NB4 (cell line): ENCODE results near the gene RAB25.
A peak's percentile ranks its signal among the peaks of the same experiment; 100 is the strongest.

Experiments used
- DNase-seq: peaks from one replicate; pipeline ENCODE4 v3.0.0; 2010; ENCODE audit warnings: low read depth
- H3K4me3 ChIP-seq: one replicate; pipeline ENCODE4 v1.5.1; 2011; ENCODE audit warnings: mild to moderate bottlenecking, low read depth, low read length, moderate library complexity
- MYC ChIP-seq: IDR thresholded peaks from 2 replicates; pipeline ENCODE4 v1.6.1; 2011; ENCODE audit warnings: low read depth, low read length
- POLR2A ChIP-seq: IDR thresholded peaks from 2 replicates; pipeline ENCODE4 v1.6.1; 2011; ENCODE audit warnings: mild to moderate bottlenecking; ENCODE audit not compliant: insufficient read length; ENCODE audit errors: extremely low read depth
- TF ChIP-seq, protein P1 (sequence below): IDR thresholded peaks from one replicate; pipeline ENCODE4 v1.5.1; 2012; ENCODE audit warnings: low read depth, low read length
- TF ChIP-seq, protein P2 (sequence below): IDR thresholded peaks from 2 replicates; pipeline ENCODE4 v1.6.1; 2011; ENCODE audit warnings: low read depth, low read length

RAB25 gene

DNA sequence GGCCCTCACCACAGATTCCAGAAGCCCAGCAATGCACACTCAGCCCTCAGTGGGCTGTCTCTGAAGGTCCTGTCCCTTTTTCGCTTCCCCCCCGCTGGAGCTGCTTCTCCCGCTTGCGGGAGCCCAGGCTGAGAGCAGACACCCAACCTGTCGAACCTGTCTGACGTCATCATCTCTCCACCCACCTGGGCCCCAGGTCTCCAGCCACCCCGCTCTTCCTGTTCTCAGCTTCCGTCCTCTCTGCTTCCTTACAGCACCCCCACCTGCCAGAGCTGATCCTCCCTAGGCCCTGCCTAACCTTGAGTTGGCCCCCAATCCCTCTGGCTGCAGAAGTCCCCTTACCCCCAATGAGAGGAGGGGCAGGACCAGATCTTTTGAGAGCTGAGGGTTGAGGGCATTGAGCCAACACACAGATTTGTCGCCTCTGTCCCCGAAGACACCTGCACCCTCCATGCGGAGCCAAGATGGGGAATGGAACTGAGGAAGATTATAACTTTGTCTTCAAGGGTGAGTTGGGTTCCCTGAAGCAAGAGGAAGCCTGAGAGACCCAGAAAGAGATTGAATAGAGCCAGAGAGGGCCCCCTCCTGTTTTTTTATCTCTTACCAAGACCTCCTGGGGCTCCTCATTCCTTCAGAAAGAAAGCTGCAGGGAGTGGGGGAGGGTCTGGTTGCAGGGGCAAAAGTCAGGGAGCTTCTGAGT lies at the start of gene RAB25:
Gene RAB25 (plus strand): TSS at position 224 of the 700 bp plus-strand sequence. CDS start 241 bp downstream, at position 465.
- DNase-seq, result no peak
- no peak within 1 kb of the TSS for H3K4me3 ChIP-seq
- TF ChIP-seq, protein P1, sequence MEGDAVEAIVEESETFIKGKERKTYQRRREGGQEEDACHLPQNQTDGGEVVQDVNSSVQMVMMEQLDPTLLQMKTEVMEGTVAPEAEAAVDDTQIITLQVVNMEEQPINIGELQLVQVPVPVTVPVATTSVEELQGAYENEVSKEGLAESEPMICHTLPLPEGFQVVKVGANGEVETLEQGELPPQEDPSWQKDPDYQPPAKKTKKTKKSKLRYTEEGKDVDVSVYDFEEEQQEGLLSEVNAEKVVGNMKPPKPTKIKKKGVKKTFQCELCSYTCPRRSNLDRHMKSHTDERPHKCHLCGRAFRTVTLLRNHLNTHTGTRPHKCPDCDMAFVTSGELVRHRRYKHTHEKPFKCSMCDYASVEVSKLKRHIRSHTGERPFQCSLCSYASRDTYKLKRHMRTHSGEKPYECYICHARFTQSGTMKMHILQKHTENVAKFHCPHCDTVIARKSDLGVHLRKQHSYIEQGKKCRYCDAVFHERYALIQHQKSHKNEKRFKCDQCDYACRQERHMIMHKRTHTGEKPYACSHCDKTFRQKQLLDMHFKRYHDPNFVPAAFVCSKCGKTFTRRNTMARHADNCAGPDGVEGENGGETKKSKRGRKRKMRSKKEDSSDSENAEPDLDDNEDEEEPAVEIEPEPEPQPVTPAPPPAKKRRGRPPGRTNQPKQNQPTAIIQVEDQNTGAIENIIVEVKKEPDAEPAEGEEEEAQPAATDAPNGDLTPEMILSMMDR, result no peak
- no peak for TF ChIP-seq POLR2A
- TF ChIP-seq, protein P2, sequence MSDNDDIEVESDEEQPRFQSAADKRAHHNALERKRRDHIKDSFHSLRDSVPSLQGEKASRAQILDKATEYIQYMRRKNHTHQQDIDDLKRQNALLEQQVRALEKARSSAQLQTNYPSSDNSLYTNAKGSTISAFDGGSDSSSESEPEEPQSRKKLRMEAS, result no peak
- no peak for TF ChIP-seq MYC

DNA sequence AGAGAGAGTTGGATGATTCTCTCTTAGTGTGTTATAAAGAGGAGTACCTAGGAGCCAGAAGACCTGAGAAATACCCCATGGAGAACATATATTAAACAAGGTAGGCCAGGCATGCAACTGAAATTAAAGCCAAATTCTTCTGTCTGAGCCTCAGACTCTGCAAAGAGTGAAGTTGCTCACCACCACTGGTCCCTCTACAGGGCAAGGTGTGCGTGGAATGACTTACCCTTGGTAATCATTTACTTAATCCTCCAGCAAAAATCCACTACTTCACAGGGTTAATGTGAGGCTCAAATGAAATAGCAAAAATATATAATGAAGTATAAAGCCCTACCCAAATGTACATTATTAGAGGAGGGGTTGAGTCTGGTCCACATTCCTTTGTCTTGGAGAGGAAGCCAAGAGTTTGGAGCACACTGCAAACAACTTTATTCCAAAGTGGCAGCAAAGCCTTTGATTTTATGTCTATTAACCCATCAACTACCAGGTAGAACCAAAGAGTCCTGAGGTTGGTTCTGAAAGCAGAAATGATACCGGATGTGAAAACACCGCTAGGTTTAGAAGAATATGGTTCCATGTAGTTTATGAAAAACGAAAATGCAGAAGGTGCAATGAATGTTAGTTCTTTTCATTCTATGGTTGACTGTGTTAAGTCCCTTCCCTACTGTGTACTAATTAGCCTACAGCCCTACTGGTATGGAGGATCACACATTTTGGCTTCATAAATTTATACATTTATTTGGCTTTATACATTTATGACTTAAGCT lies 48.7 kb upstream of the RAB25 start:
- DNase-seq, result no peak
- no peak overlapping the region for H3K4me3 ChIP-seq
- TF ChIP-seq, protein P1, result no peak
- TF ChIP-seq MYC (no peak), POLR2A (no peak)
- TF ChIP-seq, protein P2, result no peak

DNA sequence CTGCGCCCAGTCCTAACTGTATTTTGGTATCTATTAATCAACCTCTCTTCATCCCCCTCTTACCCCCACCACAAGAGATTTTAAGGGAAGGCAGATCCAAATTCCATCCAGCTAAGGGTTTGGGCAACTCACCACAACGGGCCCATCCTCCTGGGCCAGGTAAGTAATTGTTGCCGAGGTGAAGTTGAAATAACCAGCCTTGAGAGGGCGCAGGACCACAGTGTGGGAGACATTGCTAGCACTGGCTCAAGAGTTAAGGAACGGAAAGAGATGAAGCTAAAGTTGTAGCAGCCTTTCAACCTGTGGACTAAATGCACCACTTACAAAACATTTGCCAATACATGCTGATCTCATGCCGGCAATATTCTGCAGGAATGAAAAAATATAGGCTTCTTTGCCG lies 46.1 kb upstream of the RAB25 start:
- no peak for TF ChIP-seq MYC

DNA sequence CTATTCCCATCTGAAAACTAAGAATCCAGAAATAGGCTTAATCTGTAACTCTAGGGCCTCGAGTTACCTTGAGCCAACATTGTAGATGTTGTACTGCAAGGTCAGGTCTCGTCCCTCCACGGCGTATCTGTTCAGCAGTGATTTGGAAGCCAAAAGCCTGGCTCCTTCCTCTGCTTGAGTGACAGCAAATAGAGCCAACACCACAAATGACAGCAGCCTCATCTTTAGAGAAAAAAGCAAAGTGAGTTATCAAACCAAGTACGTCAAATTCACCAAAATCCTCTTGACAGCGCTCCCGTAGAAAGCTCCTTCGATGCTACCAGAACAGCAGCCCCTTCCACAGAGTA lies 41.0 kb upstream of the RAB25 start:
- peak overlapping the region; percentile 75 for H3K4me3 ChIP-seq
- DNase-seq, result no peak
- TF ChIP-seq, protein P1, result no peak
- TF ChIP-seq MYC (no peak), POLR2A (no peak)
- TF ChIP-seq, protein P2, result no peak

More for the DNA sequence above, 46.1 kb upstream of the RAB25 start:
- no peak overlapping the region for H3K4me3 ChIP-seq
- no peak for DNase-seq

DNA sequence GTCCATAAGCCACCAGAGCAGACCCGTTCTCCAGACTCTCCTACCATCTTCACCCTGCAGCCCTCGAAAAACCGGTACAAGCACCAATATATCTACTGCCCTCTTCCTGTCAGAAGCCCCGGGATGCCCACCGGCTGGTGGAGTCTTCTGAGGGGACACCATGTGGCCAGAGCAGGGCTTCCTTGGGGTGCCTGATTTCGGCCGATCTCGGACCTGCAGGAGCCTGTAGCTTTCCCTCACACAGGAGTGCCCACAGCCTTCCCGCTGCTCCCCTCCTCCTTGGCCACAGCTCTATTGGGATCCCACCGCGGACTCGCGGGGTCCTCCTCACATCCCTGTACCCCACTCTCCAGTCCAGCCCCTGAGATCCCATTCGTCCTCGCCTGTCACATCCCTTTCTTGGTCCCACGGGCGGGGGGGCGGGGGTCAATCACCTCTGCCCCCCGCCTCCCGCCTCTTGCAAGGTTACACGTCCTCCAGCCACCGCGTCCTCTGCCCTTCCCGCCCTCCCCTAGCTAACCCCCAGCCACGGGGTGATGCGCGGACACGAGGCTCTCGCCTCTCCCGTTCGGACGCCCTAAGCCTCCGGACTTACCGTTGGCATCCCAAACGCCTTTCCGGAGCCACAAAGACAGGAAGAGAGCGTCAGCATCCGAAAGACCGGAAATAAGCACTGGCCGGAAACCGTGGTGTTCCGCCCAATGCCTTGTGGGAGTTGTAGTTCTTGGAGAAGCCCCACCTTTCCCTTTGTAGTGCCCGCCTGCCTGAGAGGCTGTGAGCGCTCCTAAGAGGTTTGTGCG lies 40.5 kb upstream of the RAB25 start, which contains the start of gene SSR2:
Gene SSR2 (minus strand): TSS at position 659 of the 800 bp plus-strand sequence. CDS start 784 bp downstream, outside the sequence.
- TF ChIP-seq, protein P1, result no peak
- peak; percentile 69; the same call in 1 of the 2 replicates for TF ChIP-seq MYC
- TF ChIP-seq POLR2A, result peak; percentile 75
- TF ChIP-seq, protein P2, result peak; percentile 66; the same call in 1 of the 2 replicates
- H3K4me3 ChIP-seq, result peak within 1 kb of the TSS; percentile 75
- DNase-seq, result peak; percentile 93

DNA sequence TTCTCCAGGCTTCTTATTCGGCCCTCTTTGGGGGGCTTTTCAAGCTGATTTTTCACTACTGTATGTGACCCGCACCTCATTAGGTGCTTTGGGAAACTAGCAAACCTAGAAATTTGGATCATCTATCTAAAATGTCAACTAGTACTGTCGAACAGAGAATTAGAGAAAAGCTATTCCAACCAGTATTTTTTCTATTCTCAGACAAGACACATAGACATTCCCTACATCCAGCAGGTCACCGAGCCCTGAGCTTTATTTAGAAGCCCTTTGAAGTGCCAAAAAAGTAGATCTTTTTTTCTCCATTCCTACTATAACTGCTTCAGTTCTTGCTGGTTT lies 39.9 kb upstream of the RAB25 start:
- DNase-seq, result no peak
- peak overlapping the region; percentile 75 for H3K4me3 ChIP-seq
- TF ChIP-seq POLR2A, result no peak
